ENCODE measurements around the gene IP6K3. TPM values are rescaled to one million over a fixed set of nuclear protein-coding genes. Genes with fewer than 3 reads are reported as not detected.
A peak's percentile ranks its signal among the peaks of the same experiment; 100 is the strongest.

The IP6K3 gene
- total RNA-seq = 3.0 and 4.0 TPM in 2 replicates
- long read RNA-seq, transcript IP6K3-201 (6 exons, 2,610 nt) = major isoform, 10 of 16 reads
- long read RNA-seq, partial matches to known transcripts = 1 of 16 reads
- long read RNA-seq, other reads (novel, unspliced or antisense) = 5 of 16 reads

- Mint-ChIP-seq H3K9me3 (ENCODE audit: unreplicated experiment) (no peaks in the 10 kb centered on the region), H3K36me3 (ENCODE audit: unreplicated experiment) (no peaks in the 10 kb centered on the region), H3K4me1 (ENCODE audit: unreplicated experiment) (peaks cover 64% of the 10 kb centered on the region), H3K27me3 (ENCODE audit: unreplicated experiment) (no peaks in the 10 kb centered on the region), H3K4me3 (ENCODE audit: unreplicated experiment) (peak within 1 kb of the TSS; percentile 56), H3K27ac (ENCODE audit: unreplicated experiment) (peak within 1 kb of the TSS; percentile 93)
- no peak for TF ChIP-seq CTCF (IDR thresholded peaks at IDR 0.05)
- DNase-seq (ENCODE audit: extremely low spot score, unreplicated experiment) = no peak
These were observed at the start of gene IP6K3 for GRCh38 chr6:33746651-33747100. Gene IP6K3, minus strand, starts transcription at chr6:33746905. Its CDS starts 11,429 bp downstream, at chr6:33735476.

- Mint-ChIP-seq H3K27ac (ENCODE audit: unreplicated experiment) (no peak overlapping the region), H3K36me3 (ENCODE audit: unreplicated experiment) (no peaks in the 10 kb centered on the region), H3K4me3 (ENCODE audit: unreplicated experiment) (no peak overlapping the region), H3K27me3 (ENCODE audit: unreplicated experiment) (peaks cover 3% of the 10 kb centered on the region), H3K4me1 (ENCODE audit: unreplicated experiment) (peaks cover 28% of the 10 kb centered on the region), H3K9me3 (ENCODE audit: unreplicated experiment) (no peaks in the 10 kb centered on the region)
- no peak for DNase-seq (ENCODE audit: extremely low spot score, unreplicated experiment)
- no peak for TF ChIP-seq CTCF (IDR thresholded peaks at IDR 0.05)
These were observed 48.4 kb upstream of the IP6K3 start for GRCh38 chr6:33794910-33795623.

GRCh38 chr6:33792981-33793380 is 46.3 kb upstream of the IP6K3 start:
- Mint-ChIP-seq H3K4me1 (ENCODE audit: unreplicated experiment) (peaks cover 33% of the 10 kb centered on the region), H3K9me3 (ENCODE audit: unreplicated experiment) (no peaks in the 10 kb centered on the region), H3K4me3 (ENCODE audit: unreplicated experiment) (no peak overlapping the region), H3K27me3 (ENCODE audit: unreplicated experiment) (peaks cover 3% of the 10 kb centered on the region), H3K36me3 (ENCODE audit: unreplicated experiment) (no peaks in the 10 kb centered on the region), H3K27ac (ENCODE audit: unreplicated experiment) (no peak overlapping the region)
- no peak for DNase-seq (ENCODE audit: extremely low spot score, unreplicated experiment)
- TF ChIP-seq CTCF (IDR thresholded peaks at IDR 0.05) = no peak

- no peak for DNase-seq (ENCODE audit: extremely low spot score, unreplicated experiment)
- no peaks in the 10 kb centered on the region for H3K36me3 Mint-ChIP-seq (ENCODE audit: unreplicated experiment)
- no peak overlapping the region for H3K4me3 Mint-ChIP-seq (ENCODE audit: unreplicated experiment)
- no peak for TF ChIP-seq CTCF (IDR thresholded peaks at IDR 0.05)
- H3K27ac Mint-ChIP-seq (ENCODE audit: unreplicated experiment) = no peak overlapping the region
- H3K27me3 Mint-ChIP-seq (ENCODE audit: unreplicated experiment) = no peaks in the 10 kb centered on the region
- H3K4me1 Mint-ChIP-seq (ENCODE audit: unreplicated experiment) = peaks cover 46% of the 10 kb centered on the region
- H3K9me3 Mint-ChIP-seq (ENCODE audit: unreplicated experiment) = no peaks in the 10 kb centered on the region
These were observed 44.9 kb upstream of the IP6K3 start for GRCh38 chr6:33791620-33792019.

GRCh38 chr6:33790910-33791309 is 44.2 kb upstream of the IP6K3 start:
- H3K4me1 Mint-ChIP-seq (ENCODE audit: unreplicated experiment) = peaks cover 53% of the 10 kb centered on the region
- no peak for TF ChIP-seq CTCF (IDR thresholded peaks at IDR 0.05)
- H3K27me3 Mint-ChIP-seq (ENCODE audit: unreplicated experiment) = no peaks in the 10 kb centered on the region
- DNase-seq (ENCODE audit: extremely low spot score, unreplicated experiment) = no peak
- no peak overlapping the region for H3K4me3 Mint-ChIP-seq (ENCODE audit: unreplicated experiment)
- peaks cover 3% of the 10 kb centered on the region for H3K36me3 Mint-ChIP-seq (ENCODE audit: unreplicated experiment)
- no peak overlapping the region for H3K27ac Mint-ChIP-seq (ENCODE audit: unreplicated experiment)
- H3K9me3 Mint-ChIP-seq (ENCODE audit: unreplicated experiment) = no peaks in the 10 kb centered on the region

Data from osteocyte (in vitro differentiated cells).